ENCODE data around the gene METTL8.
"Not testable (repeated sequence)": the region's sequence is repeated elsewhere in the genome, so short reads cannot be mapped to it uniquely, and the experiment has no call there.

The METTL8 gene

GRCh38 chr2:171318463-171318934, 115.3 kb downstream of the METTL8 start:
- H3K4me1 ChIP-seq (ENCODE audit: insufficient read depth, insufficient read length), result peaks cover 6% of the 10 kb centered on the region
- peak overlapping the region; percentile 14 for H3K9ac ChIP-seq (ENCODE audit: insufficient read length, low read depth)
- no peaks in the 10 kb centered on the region for H3K27me3 ChIP-seq (ENCODE audit: insufficient read depth, insufficient read length)
- H3K4me3 ChIP-seq (ENCODE audit: insufficient read length, low read depth), result no peak overlapping the region
- peaks cover 7% of the 10 kb centered on the region; the same call in 1 of the 2 replicates for H3K9me3 ChIP-seq (ENCODE audit: insufficient read depth, low read length)
- TF ChIP-seq SUZ12 (IDR thresholded peaks at IDR 0.05; ENCODE audit: extremely low read depth, insufficient read depth, insufficient read length), result no peak
- TF ChIP-seq ZNF274 (IDR thresholded peaks at IDR 0.05; ENCODE audit: low read depth, low read length), result no peak
- no peak for TF ChIP-seq YY1 (IDR thresholded peaks at IDR 0.05; ENCODE audit: insufficient read depth, insufficient read length)
- peaks cover 19% of the 10 kb centered on the region for H3K36me3 ChIP-seq (ENCODE audit: insufficient read depth, insufficient read length, low read length)
- DNase-seq (ENCODE audit: low read depth, low spot score), result no peak

- H3K4me1 ChIP-seq (ENCODE audit: insufficient read depth, insufficient read length), result peaks cover 6% of the 10 kb centered on the region
- DNase-seq (ENCODE audit: low read depth, low spot score), result no peak
- H3K9me3 ChIP-seq (ENCODE audit: insufficient read depth, low read length), result peaks cover 14% of the 10 kb centered on the region; the same call in 1 of the 2 replicates
- no peaks in the 10 kb centered on the region for H3K27me3 ChIP-seq (ENCODE audit: insufficient read depth, insufficient read length)
- H3K4me3 ChIP-seq (ENCODE audit: insufficient read length, low read depth), result no peak overlapping the region
- TF ChIP-seq ZNF274 (IDR thresholded peaks at IDR 0.05; ENCODE audit: low read depth, low read length) (no peak), YY1 (IDR thresholded peaks at IDR 0.05; ENCODE audit: insufficient read depth, insufficient read length) (no peak)
- peaks cover 11% of the 10 kb centered on the region for H3K36me3 ChIP-seq (ENCODE audit: insufficient read depth, insufficient read length, low read length)
- H3K9ac ChIP-seq (ENCODE audit: insufficient read length, low read depth), result no peak overlapping the region
Observed at GRCh38 chr2:171317492-171318125, 116.2 kb downstream of the METTL8 start.

- DNase-seq (ENCODE audit: low read depth, low spot score), result no peak
- Histone ChIP-seq H3K27me3 (ENCODE audit: insufficient read depth, insufficient read length) (no peaks in the 10 kb centered on the region), H3K4me3 (ENCODE audit: insufficient read length, low read depth) (no peak overlapping the region), H3K36me3 (ENCODE audit: insufficient read depth, insufficient read length, low read length) (peaks cover 8% of the 10 kb centered on the region), H3K9me3 (ENCODE audit: insufficient read depth, low read length) (peaks cover 21% of the 10 kb centered on the region; the same call in 1 of the 2 replicates), H3K4me1 (ENCODE audit: insufficient read depth, insufficient read length) (peaks cover 6% of the 10 kb centered on the region), H3K9ac (ENCODE audit: insufficient read length, low read depth) (no peak overlapping the region)
- TF ChIP-seq SUZ12 (IDR thresholded peaks at IDR 0.05; ENCODE audit: extremely low read depth, insufficient read depth, insufficient read length) (no peak), ZNF274 (IDR thresholded peaks at IDR 0.05; ENCODE audit: low read depth, low read length) (no peak), YY1 (IDR thresholded peaks at IDR 0.05; ENCODE audit: insufficient read depth, insufficient read length) (no peak)
Observed at GRCh38 chr2:171316755-171317337, 116.9 kb downstream of the METTL8 start.

- DNase-seq (ENCODE audit: low read depth, low spot score), result no peak
- H3K27me3 ChIP-seq (ENCODE audit: insufficient read depth, insufficient read length), result no peaks in the 10 kb centered on the region
- no peak for TF ChIP-seq ZNF274 (IDR thresholded peaks at IDR 0.05; ENCODE audit: low read depth, low read length)
- no peak for TF ChIP-seq YY1 (IDR thresholded peaks at IDR 0.05; ENCODE audit: insufficient read depth, insufficient read length)
- TF ChIP-seq SUZ12 (IDR thresholded peaks at IDR 0.05; ENCODE audit: extremely low read depth, insufficient read depth, insufficient read length), result no peak
- peaks cover 27% of the 10 kb centered on the region; the same call in 1 of the 2 replicates for H3K9me3 ChIP-seq (ENCODE audit: insufficient read depth, low read length)
- no peak overlapping the region for H3K4me3 ChIP-seq (ENCODE audit: insufficient read length, low read depth)
- H3K9ac ChIP-seq (ENCODE audit: insufficient read length, low read depth), result peak overlapping the region; percentile 39
- peaks cover 6% of the 10 kb centered on the region for H3K4me1 ChIP-seq (ENCODE audit: insufficient read depth, insufficient read length)
- peaks cover 2% of the 10 kb centered on the region for H3K36me3 ChIP-seq (ENCODE audit: insufficient read depth, insufficient read length, low read length)
Observed at GRCh38 chr2:171316220-171316619, 117.6 kb downstream of the METTL8 start.

GRCh38 chr2:171315781-171316180, 118.0 kb downstream of the METTL8 start:
- no peaks in the 10 kb centered on the region for H3K36me3 ChIP-seq (ENCODE audit: insufficient read depth, insufficient read length, low read length)
- H3K9me3 ChIP-seq (ENCODE audit: insufficient read depth, low read length), result peaks cover 32% of the 10 kb centered on the region; the same call in 1 of the 2 replicates
- no peaks in the 10 kb centered on the region for H3K27me3 ChIP-seq (ENCODE audit: insufficient read depth, insufficient read length)
- no peak overlapping the region for H3K4me3 ChIP-seq (ENCODE audit: insufficient read length, low read depth)
- TF ChIP-seq YY1 (IDR thresholded peaks at IDR 0.05; ENCODE audit: insufficient read depth, insufficient read length), result no peak
- TF ChIP-seq ZNF274 (IDR thresholded peaks at IDR 0.05; ENCODE audit: low read depth, low read length), result no peak
- TF ChIP-seq SUZ12 (IDR thresholded peaks at IDR 0.05; ENCODE audit: extremely low read depth, insufficient read depth, insufficient read length), result no peak
- H3K4me1 ChIP-seq (ENCODE audit: insufficient read depth, insufficient read length), result peaks cover 5% of the 10 kb centered on the region
- peak overlapping the region; percentile 39 for H3K9ac ChIP-seq (ENCODE audit: insufficient read length, low read depth)
- DNase-seq (ENCODE audit: low read depth, low spot score), result no peak

GRCh38 chr2:171312182-171312581, 121.6 kb downstream of the METTL8 start:
- H3K9me3 ChIP-seq (ENCODE audit: insufficient read depth, low read length), result peaks cover 33% of the 10 kb centered on the region; the same call in 1 of the 2 replicates
- not testable (repeated sequence) for H3K36me3 ChIP-seq (ENCODE audit: insufficient read depth, insufficient read length, low read length); H3K4me1 ChIP-seq (ENCODE audit: insufficient read depth, insufficient read length); H3K4me3 ChIP-seq (ENCODE audit: insufficient read length, low read depth); H3K9ac ChIP-seq (ENCODE audit: insufficient read length, low read depth); DNase-seq (ENCODE audit: low read depth, low spot score); H3K27me3 ChIP-seq (ENCODE audit: insufficient read depth, insufficient read length)

- DNase-seq (ENCODE audit: low read depth, low spot score); H3K4me3 ChIP-seq (ENCODE audit: insufficient read length, low read depth); H3K36me3 ChIP-seq (ENCODE audit: insufficient read depth, insufficient read length, low read length); H3K27me3 ChIP-seq (ENCODE audit: insufficient read depth, insufficient read length); H3K9ac ChIP-seq (ENCODE audit: insufficient read length, low read depth); H3K4me1 ChIP-seq (ENCODE audit: insufficient read depth, insufficient read length): not testable (repeated sequence)
- peaks cover 33% of the 10 kb centered on the region; the same call in 1 of the 2 replicates for H3K9me3 ChIP-seq (ENCODE audit: insufficient read depth, low read length)
Observed at GRCh38 chr2:171311589-171311988, 122.2 kb downstream of the METTL8 start.

Data from NT2/D1 (cell line).